K562 (cell line): ENCODE data around the gene SLC16A4. TPM values are rescaled to one million over a fixed set of nuclear protein-coding genes. Genes with fewer than 3 reads are reported as not detected.

Source experiments
- EP300 ChIP-seq: IDR thresholded peaks from 2 replicates; pipeline ENCODE4 v1.6.1; 2012; ENCODE audit warnings: low read length, improper control_type of control experiment
- HMG20A ChIP-seq: fragments of 450-650 bp; formaldehyde crosslinking; conservative IDR thresholded peaks from 2 replicates; pipeline ENCODE4 v1.4.0; 2020; ENCODE audit warnings: mild to moderate bottlenecking, mixed read lengths
- MED1 ChIP-seq: sonication (generic); formaldehyde crosslinking; IDR thresholded peaks from 2 replicates; pipeline ENCODE4 v1.8.1; 2023; ENCODE audit warnings: missing genetic modification reagents, borderline replicate concordance
- SIN3B ChIP-seq: fragments of 450-650 bp; IDR thresholded peaks from 2 replicates; pipeline ENCODE4 v1.6.1; 2017; ENCODE audit warnings: low read depth, mild to moderate bottlenecking, moderate library complexity
- SLC30A9 ChIP-seq: fragments of 250-450 bp; sonication (Bioruptor Pico); IDR thresholded peaks from 2 replicates; pipeline ENCODE4 v1.8.0; 2022; ENCODE audit warnings: mild to moderate bottlenecking, moderate library complexity
- TEAD1 ChIP-seq, 2 experiments: fragments of 450-650 bp in 1 of 2; sonication (generic) in 1 of 2; formaldehyde crosslinking; IDR thresholded peaks; 2 replicates each; pipeline versions ENCODE4 v1.4.0 to v1.8.0; 2020 to 2022; ENCODE audit warnings: mild to moderate bottlenecking in 2 of 2, missing genetic modification reagents in 1 of 2
- THRAP3 ChIP-seq: fragments of 450-650 bp; IDR thresholded peaks from 2 replicates; pipeline ENCODE4 v1.6.1; 2016; ENCODE audit warnings: mild to moderate bottlenecking, inconsistent platforms, borderline replicate concordance
- ZFP30 ChIP-seq: fragments of 250-450 bp; sonication (Bioruptor Pico); IDR thresholded peaks from 2 replicates; pipeline ENCODE4 v1.8.0; 2022; ENCODE audit warnings: moderate library complexity, mild to moderate bottlenecking, inconsistent platforms, borderline replicate concordance
- ZNF197 ChIP-seq: fragments of 200-800 bp; sonication (Bioruptor generic); IDR thresholded peaks from 2 replicates; pipeline ENCODE4 v1.6.1; 2016; ENCODE audit warnings: low read depth, missing genetic modification characterization, missing compliant biosample characterization
- ZNF384 ChIP-seq: IDR thresholded peaks from 2 replicates; pipeline ENCODE4 v1.6.1; 2012; ENCODE audit warnings: low read depth, low read length, improper control_type of control experiment
- polyA plus RNA-seq, 8 experiments: library from polyadenylated mRNA; depleted of rRNA in 4 of 8; stranded (reverse) in 5 of 8; unstranded in 3 of 8; fragments of >200 nt; fragmentation: Nextera tagmentation in 2 of 8; fragmentation: Illumina TruSeq in 1 of 8; extraction: Ambion mirVana in 2 of 8; extraction: Trizol in 1 of 8; gene quantifications; 2 replicates each; pipeline versions ENCODE4 v1.2.1 to v1.2.3, GENCODE V29; 2011 to 2014; ENCODE audit warnings: inconsistent platforms in 1 of 8, missing spikeins in 1 of 8
- total RNA-seq, 7 experiments: library from RNA; depleted of rRNA in 6 of 7; stranded (reverse); fragments of >200 nt in 6 of 7; fragmentation: Illumina TruSeq in 2 of 7; extraction: Trizol in 2 of 7; gene quantifications; 2 replicates each; pipeline versions ENCODE4 v1.2.1 to v1.2.3, GENCODE V29; 2011 to 2021; ENCODE audit warnings: low replicate concordance in 1 of 7
- TF ChIP-seq, protein P1 (sequence below): sonication (generic); formaldehyde crosslinking; IDR thresholded peaks from 2 replicates; pipeline ENCODE4 v1.8.0; 2022; ENCODE audit warnings: missing genetic modification reagents, mild to moderate bottlenecking, borderline replicate concordance
- TF ChIP-seq, protein P2 (sequence below), 2 experiments: fragments of 150-350 bp in 1 of 2; IDR thresholded peaks; 2 replicates each; pipeline ENCODE4 v1.6.1; 2012 to 2016; ENCODE audit warnings: low read depth in 2 of 2, low read length in 2 of 2, mild to moderate bottlenecking in 1 of 2, moderate library complexity in 1 of 2
- TF ChIP-seq, protein P3 (sequence below): fragments of 200-800 bp; sonication (Bioruptor generic); IDR thresholded peaks from 2 replicates; pipeline ENCODE4 v1.6.1; 2017; ENCODE audit warnings: missing genetic modification characterization, missing compliant biosample characterization
- TF ChIP-seq, protein P4 (sequence below): fragments of 450-650 bp; IDR thresholded peaks from 2 replicates; pipeline ENCODE4 v1.6.1; 2016; ENCODE audit warnings: low read depth, mild to moderate bottlenecking, moderate library complexity
- TF ChIP-seq, protein P5 (sequence below): fragments of 450-650 bp; IDR thresholded peaks from 2 replicates; pipeline ENCODE4 v1.6.1; 2017; ENCODE audit warnings: antibody characterized with exemption, mild to moderate bottlenecking

Gene SLC16A4
- total and polyA plus RNA-seq, 9 of the 15 experiments (the other 6 are each of a cell fraction or from before 2014, with no cell fraction given): 0.04 to 0.31 (median 0.18) TPM; not detected in 1

DNA sequence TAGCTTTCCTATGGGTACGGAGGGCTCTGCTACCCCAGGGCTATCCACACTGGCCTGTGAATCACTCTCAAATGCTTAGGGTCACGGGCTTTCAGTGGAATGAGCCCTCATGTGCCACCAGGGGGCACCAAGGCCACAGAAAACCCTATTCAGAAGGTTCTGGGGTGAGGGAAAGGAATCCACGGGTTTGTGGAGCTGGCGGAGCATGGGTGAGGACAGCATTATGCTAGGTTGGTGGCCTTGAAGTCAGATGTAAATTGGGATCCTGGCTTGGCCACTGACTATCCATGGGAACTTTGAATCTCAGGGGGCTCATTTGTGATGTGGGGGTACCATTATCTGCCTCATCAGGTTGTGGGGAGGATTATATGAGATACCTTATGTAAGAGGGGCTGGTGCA, 21.8 kb upstream of the SLC16A4 start (continued):
- TF ChIP-seq, protein P1, sequence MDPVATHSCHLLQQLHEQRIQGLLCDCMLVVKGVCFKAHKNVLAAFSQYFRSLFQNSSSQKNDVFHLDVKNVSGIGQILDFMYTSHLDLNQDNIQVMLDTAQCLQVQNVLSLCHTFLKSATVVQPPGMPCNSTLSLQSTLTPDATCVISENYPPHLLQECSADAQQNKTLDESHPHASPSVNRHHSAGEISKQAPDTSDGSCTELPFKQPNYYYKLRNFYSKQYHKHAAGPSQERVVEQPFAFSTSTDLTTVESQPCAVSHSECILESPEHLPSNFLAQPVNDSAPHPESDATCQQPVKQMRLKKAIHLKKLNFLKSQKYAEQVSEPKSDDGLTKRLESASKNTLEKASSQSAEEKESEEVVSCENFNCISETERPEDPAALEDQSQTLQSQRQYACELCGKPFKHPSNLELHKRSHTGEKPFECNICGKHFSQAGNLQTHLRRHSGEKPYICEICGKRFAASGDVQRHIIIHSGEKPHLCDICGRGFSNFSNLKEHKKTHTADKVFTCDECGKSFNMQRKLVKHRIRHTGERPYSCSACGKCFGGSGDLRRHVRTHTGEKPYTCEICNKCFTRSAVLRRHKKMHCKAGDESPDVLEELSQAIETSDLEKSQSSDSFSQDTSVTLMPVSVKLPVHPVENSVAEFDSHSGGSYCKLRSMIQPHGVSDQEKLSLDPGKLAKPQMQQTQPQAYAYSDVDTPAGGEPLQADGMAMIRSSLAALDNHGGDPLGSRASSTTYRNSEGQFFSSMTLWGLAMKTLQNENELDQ (CRISPR knock-in tag): no peak
- TF ChIP-seq EP300 (peak; percentile 21; the same call in 1 of the 2 replicates), ZFP30 (CRISPR knock-in tag) (no peak), ZNF197 (CRISPR knock-in tag) (peak; percentile 8; the same call in 1 of the 2 replicates), SIN3B (no peak), SLC30A9 (CRISPR knock-in tag) (no peak), MED1 (CRISPR knock-in tag) (no peak), TEAD1 (CRISPR knock-in tag; IDR thresholded peaks at IDR 0.05) (peak; percentile 44 to 81; a peak in 1 of 4 replicates), THRAP3 (no peak), HMG20A (CRISPR knock-in tag) (no peak), ZNF384 (no peak; the same call in 1 of the 2 replicates)
- TF ChIP-seq, protein P2, sequence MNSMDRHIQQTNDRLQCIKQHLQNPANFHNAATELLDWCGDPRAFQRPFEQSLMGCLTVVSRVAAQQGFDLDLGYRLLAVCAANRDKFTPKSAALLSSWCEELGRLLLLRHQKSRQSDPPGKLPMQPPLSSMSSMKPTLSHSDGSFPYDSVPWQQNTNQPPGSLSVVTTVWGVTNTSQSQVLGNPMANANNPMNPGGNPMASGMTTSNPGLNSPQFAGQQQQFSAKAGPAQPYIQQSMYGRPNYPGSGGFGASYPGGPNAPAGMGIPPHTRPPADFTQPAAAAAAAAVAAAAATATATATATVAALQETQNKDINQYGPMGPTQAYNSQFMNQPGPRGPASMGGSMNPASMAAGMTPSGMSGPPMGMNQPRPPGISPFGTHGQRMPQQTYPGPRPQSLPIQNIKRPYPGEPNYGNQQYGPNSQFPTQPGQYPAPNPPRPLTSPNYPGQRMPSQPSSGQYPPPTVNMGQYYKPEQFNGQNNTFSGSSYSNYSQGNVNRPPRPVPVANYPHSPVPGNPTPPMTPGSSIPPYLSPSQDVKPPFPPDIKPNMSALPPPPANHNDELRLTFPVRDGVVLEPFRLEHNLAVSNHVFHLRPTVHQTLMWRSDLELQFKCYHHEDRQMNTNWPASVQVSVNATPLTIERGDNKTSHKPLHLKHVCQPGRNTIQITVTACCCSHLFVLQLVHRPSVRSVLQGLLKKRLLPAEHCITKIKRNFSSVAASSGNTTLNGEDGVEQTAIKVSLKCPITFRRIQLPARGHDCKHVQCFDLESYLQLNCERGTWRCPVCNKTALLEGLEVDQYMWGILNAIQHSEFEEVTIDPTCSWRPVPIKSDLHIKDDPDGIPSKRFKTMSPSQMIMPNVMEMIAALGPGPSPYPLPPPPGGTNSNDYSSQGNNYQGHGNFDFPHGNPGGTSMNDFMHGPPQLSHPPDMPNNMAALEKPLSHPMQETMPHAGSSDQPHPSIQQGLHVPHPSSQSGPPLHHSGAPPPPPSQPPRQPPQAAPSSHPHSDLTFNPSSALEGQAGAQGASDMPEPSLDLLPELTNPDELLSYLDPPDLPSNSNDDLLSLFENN (IDR thresholded peaks at IDR 0.05; ENCODE audit: low read depth in 2 of 2, low read length in 2 of 2): peak in 1 of 2 experiments; percentile 43; a peak in 1 of 4 replicates
- TF ChIP-seq, protein P3, sequence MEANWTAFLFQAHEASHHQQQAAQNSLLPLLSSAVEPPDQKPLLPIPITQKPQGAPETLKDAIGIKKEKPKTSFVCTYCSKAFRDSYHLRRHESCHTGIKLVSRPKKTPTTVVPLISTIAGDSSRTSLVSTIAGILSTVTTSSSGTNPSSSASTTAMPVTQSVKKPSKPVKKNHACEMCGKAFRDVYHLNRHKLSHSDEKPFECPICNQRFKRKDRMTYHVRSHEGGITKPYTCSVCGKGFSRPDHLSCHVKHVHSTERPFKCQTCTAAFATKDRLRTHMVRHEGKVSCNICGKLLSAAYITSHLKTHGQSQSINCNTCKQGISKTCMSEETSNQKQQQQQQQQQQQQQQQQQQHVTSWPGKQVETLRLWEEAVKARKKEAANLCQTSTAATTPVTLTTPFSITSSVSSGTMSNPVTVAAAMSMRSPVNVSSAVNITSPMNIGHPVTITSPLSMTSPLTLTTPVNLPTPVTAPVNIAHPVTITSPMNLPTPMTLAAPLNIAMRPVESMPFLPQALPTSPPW (CRISPR knock-in tag): peak; percentile 27; the same call in 1 of the 2 replicates
- TF ChIP-seq, protein P4, sequence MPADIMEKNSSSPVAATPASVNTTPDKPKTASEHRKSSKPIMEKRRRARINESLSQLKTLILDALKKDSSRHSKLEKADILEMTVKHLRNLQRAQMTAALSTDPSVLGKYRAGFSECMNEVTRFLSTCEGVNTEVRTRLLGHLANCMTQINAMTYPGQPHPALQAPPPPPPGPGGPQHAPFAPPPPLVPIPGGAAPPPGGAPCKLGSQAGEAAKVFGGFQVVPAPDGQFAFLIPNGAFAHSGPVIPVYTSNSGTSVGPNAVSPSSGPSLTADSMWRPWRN: no peak
- TF ChIP-seq, protein P5, sequence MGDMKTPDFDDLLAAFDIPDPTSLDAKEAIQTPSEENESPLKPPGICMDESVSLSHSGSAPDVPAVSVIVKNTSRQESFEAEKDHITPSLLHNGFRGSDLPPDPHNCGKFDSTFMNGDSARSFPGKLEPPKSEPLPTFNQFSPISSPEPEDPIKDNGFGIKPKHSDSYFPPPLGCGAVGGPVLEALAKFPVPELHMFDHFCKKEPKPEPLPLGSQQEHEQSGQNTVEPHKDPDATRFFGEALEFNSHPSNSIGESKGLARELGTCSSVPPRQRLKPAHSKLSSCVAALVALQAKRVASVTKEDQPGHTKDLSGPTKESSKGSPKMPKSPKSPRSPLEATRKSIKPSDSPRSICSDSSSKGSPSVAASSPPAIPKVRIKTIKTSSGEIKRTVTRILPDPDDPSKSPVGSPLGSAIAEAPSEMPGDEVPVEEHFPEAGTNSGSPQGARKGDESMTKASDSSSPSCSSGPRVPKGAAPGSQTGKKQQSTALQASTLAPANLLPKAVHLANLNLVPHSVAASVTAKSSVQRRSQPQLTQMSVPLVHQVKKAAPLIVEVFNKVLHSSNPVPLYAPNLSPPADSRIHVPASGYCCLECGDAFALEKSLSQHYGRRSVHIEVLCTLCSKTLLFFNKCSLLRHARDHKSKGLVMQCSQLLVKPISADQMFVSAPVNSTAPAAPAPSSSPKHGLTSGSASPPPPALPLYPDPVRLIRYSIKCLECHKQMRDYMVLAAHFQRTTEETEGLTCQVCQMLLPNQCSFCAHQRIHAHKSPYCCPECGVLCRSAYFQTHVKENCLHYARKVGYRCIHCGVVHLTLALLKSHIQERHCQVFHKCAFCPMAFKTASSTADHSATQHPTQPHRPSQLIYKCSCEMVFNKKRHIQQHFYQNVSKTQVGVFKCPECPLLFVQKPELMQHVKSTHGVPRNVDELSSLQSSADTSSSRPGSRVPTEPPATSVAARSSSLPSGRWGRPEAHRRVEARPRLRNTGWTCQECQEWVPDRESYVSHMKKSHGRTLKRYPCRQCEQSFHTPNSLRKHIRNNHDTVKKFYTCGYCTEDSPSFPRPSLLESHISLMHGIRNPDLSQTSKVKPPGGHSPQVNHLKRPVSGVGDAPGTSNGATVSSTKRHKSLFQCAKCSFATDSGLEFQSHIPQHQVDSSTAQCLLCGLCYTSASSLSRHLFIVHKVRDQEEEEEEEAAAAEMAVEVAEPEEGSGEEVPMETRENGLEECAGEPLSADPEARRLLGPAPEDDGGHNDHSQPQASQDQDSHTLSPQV: peak; percentile 65; the same call in 1 of the 2 replicates
